K562 (cell line): Measurements from ENCODE around the gene ALKBH8. TPM values are rescaled to one million over a fixed set of nuclear protein-coding genes. Genes with fewer than 3 reads are reported as not detected.

Source experiments
- ATAC-seq: fragments of 200-7000 bp; cut with Tn5 transposase; 3 replicates; pipeline ENCODE4 v1.9.1; 2020; ENCODE audit warnings: moderate library complexity
- BruUV-seq: library from RNA; stranded (reverse); fragments of 400-500 nt; replicated peaks from 2 replicates; lab custom pipeline; 2021; lab: Mats Ljungman, UMichigan
- CTCF ChIA-PET: fragments of 300-600 bp; formaldehyde crosslinking; extraction: SDS; loops from one replicate; lab custom pipeline; 2021; ENCODE audit warnings: low intra/inter-chr PET ratio; lab: Yijun Ruan, JAX
- POLR2A ChIA-PET: fragments of 300-600, 350-650 bp; sonication (Branson Sonifier 250); formaldehyde crosslinking; extraction: SDS; loops from one replicate; lab custom pipeline; 2021; ENCODE audit warnings: antibody characterized with exemption, inconsistent platforms; lab: Yijun Ruan, JAX
- DNase-seq, 4 experiments: peaks; one replicate each; pipeline versions ENCODE4 v3.0.0 to v3.0.0-alpha.2; 2011 to 2018; ENCODE audit warnings: low spot score in 3 of 4, mixed read lengths in 3 of 4; ENCODE audit errors: extremely low read depth in 1 of 4
- FAIRE-seq: peaks from 2 replicates; lab custom pipeline; 2011; peaks lifted over from hg19 to GRCh38; lab: Jason Lieb, UNC
- H2AFZ ChIP-seq: 2 replicates; pipeline ENCODE4 v1.6.0; 2011; ENCODE audit warnings: low read depth, low read length, control low read depth, inconsistent platforms
- H3K27ac ChIP-seq: fragments of 200-600 bp; 3 replicates; pipeline ENCODE4 v1.8.0; 2011; ENCODE audit warnings: low read depth, mild to moderate bottlenecking, control low read depth, inconsistent platforms, low read length, moderate library complexity, mixed read lengths; ENCODE audit errors: extremely low read depth
- H3K27me3 ChIP-seq, 2 experiments: fragments of 300-600 bp in 1 of 2; 2 replicates in 1 of 2; 3 replicates in 1 of 2; pipeline versions ENCODE4 v1.6.0 to v1.8.0; 2011; ENCODE audit warnings: inconsistent platforms in 2 of 2, low read length in 2 of 2, mild to moderate bottlenecking in 1 of 2, mixed read lengths in 1 of 2, moderate library complexity in 1 of 2; ENCODE audit not compliant: control insufficient read depth in 2 of 2, insufficient read depth in 2 of 2
- H3K36me3 ChIP-seq: fragments of 300-600 bp; 3 replicates; pipeline ENCODE4 v1.8.0; 2011; ENCODE audit warnings: mild to moderate bottlenecking, low read length, inconsistent platforms; ENCODE audit not compliant: control insufficient read depth, insufficient read depth
- H3K4me1 ChIP-seq, 2 experiments: fragments of 200-600 bp in 1 of 2; replicated peaks in 1 of 2; 2 replicates in 1 of 2; 3 replicates in 1 of 2; pipeline versions ENCODE4 v1.5.1 to v1.8.0; 2011; ENCODE audit warnings: inconsistent platforms in 2 of 2, low read length in 2 of 2, mild to moderate bottlenecking in 1 of 2, mixed read lengths in 1 of 2, moderate library complexity in 1 of 2; ENCODE audit not compliant: control insufficient read depth in 2 of 2, insufficient read depth in 2 of 2
- H3K4me2 ChIP-seq: 2 replicates; pipeline ENCODE4 v1.6.1; 2011; ENCODE audit warnings: low read length, control low read depth, inconsistent platforms, mixed read lengths; ENCODE audit not compliant: insufficient read depth
- H3K4me3 ChIP-seq: fragments of 200-600 bp; sonication (generic), shearing (Covaris generic); 2 replicates; pipeline ENCODE4 v1.5.1; 2016; ENCODE audit warnings: control low read depth, inconsistent platforms
- H3K79me2 ChIP-seq: fragments of 200-600 bp; 3 replicates; pipeline ENCODE4 v1.8.0; 2011; ENCODE audit warnings: low read length, inconsistent platforms; ENCODE audit not compliant: control insufficient read depth, insufficient read depth
- H3K9ac ChIP-seq, 2 experiments: 2 replicates each; pipeline versions ENCODE4 v1.6.0 to v1.6.1; 2011; ENCODE audit warnings: low read depth in 2 of 2, low read length in 2 of 2, control low read depth in 1 of 2, inconsistent platforms in 1 of 2, mild to moderate bottlenecking in 1 of 2, mixed read lengths in 1 of 2; ENCODE audit not compliant: insufficient read depth in 1 of 2
- H3K9me1 ChIP-seq: one replicate; pipeline ENCODE4 v1.6.0; 2011; ENCODE audit warnings: inconsistent platforms, mild to moderate bottlenecking, low read length, moderate library complexity; ENCODE audit not compliant: control insufficient read depth, insufficient read depth
- H3K9me3 ChIP-seq: replicated peaks from 2 replicates; pipeline ENCODE4 v1.5.1; 2011; ENCODE audit warnings: low read depth, low read length, inconsistent platforms; ENCODE audit not compliant: control insufficient read depth, insufficient read depth
- H4K20me1 ChIP-seq: replicated peaks from 2 replicates; pipeline ENCODE4 v1.6.1; 2011; ENCODE audit warnings: low read length, inconsistent platforms, mixed read lengths; ENCODE audit not compliant: control insufficient read depth, insufficient read depth
- CGGBP1 ChIP-seq: fragments of 250-450 bp; sonication (Bioruptor Pico); IDR thresholded peaks from 2 replicates; pipeline ENCODE4 v1.9.0; 2021; ENCODE audit warnings: mild to moderate bottlenecking
- MTA1 ChIP-seq: fragments of 450-650 bp; IDR thresholded peaks from 2 replicates; pipeline ENCODE4 v1.6.1; 2017; ENCODE audit warnings: borderline replicate concordance
- NFIC ChIP-seq: fragments of 450-650 bp; IDR thresholded peaks from 2 replicates; pipeline ENCODE4 v1.6.1; 2017; ENCODE audit warnings: mild to moderate bottlenecking, inconsistent platforms
- NFIX ChIP-seq: fragments of 250-450 bp; sonication (Bioruptor Pico); IDR thresholded peaks from 2 replicates; pipeline ENCODE4 v1.4.0; 2020; ENCODE audit warnings: low read depth, mild to moderate bottlenecking, moderate library complexity
- PRDM10 ChIP-seq: fragments of 450-650 bp; IDR thresholded peaks from 2 replicates; pipeline ENCODE4 v1.6.1; 2018; ENCODE audit not compliant: partially characterized antibody
- RBM17 ChIP-seq: fragments of 200-400 bp; formaldehyde crosslinking; IDR thresholded peaks from 2 replicates; pipeline ENCODE4 v1.6.1; 2017; ENCODE audit warnings: low read depth, mild to moderate bottlenecking, low read length, borderline replicate concordance
- SLC30A9 ChIP-seq: fragments of 250-450 bp; sonication (Bioruptor Pico); IDR thresholded peaks from 2 replicates; pipeline ENCODE4 v1.8.0; 2022; ENCODE audit warnings: mild to moderate bottlenecking, moderate library complexity
- SNIP1 ChIP-seq: fragments of 450-650 bp; IDR thresholded peaks from 2 replicates; pipeline ENCODE4 v1.7.1; 2017; ENCODE audit warnings: low read depth, mild to moderate bottlenecking
- TEAD4 ChIP-seq, 2 experiments: sonication (generic) in 1 of 2; formaldehyde crosslinking in 1 of 2; IDR thresholded peaks; 2 replicates each; pipeline versions ENCODE4 v1.6.1 to v1.8.0; 2012 to 2022; ENCODE audit warnings: borderline replicate concordance in 1 of 2, inconsistent platforms in 1 of 2, low read length in 1 of 2, mild to moderate bottlenecking in 1 of 2, missing genetic modification reagents in 1 of 2
- THRAP3 ChIP-seq: fragments of 450-650 bp; IDR thresholded peaks from 2 replicates; pipeline ENCODE4 v1.6.1; 2016; ENCODE audit warnings: mild to moderate bottlenecking, inconsistent platforms, borderline replicate concordance
- ZNF174 ChIP-seq: fragments of 250-450 bp; sonication (Bioruptor Pico); IDR thresholded peaks from 2 replicates; pipeline ENCODE4 v1.4.0; 2020; ENCODE audit warnings: mild to moderate bottlenecking
- WGBS: fragments of 100-300 bp; shearing (Covaris generic); methylation state at CpG from one replicate; pipeline ENCODE4 v1.1.6; 2016; ENCODE audit warnings: low coverage, mixed read lengths; ENCODE audit not compliant: insufficient coverage; ENCODE audit errors: missing lambda C conversion rate; 5-methylcytosine and 5-hydroxymethylcytosine counted together
- in situ Hi-C: fragments of 300-500 bp; cut with MboI; formaldehyde crosslinking; loops from 4 replicates; pipeline ENCODE4 v1.15.0; 2018; ENCODE audit warnings: inconsistent platforms, mixed read lengths
- intact Hi-C: fragments of 100-400 bp; cut with micrococcal nuclease; formaldehyde crosslinking; loops from 2 replicates; pipeline ENCODE4 v1.14.2; 2022
- polyA plus RNA-seq, 8 experiments: library from polyadenylated mRNA; depleted of rRNA in 4 of 8; stranded (reverse) in 5 of 8; unstranded in 3 of 8; fragments of >200 nt; fragmentation: Nextera tagmentation in 2 of 8; fragmentation: Illumina TruSeq in 1 of 8; extraction: Ambion mirVana in 2 of 8; extraction: Trizol in 1 of 8; gene quantifications; 2 replicates each; pipeline versions ENCODE4 v1.2.1 to v1.2.3, GENCODE V29; 2011 to 2014; ENCODE audit warnings: inconsistent platforms in 1 of 8, missing spikeins in 1 of 8
- total RNA-seq, 7 experiments: library from RNA; depleted of rRNA in 6 of 7; stranded (reverse); fragments of >200 nt in 6 of 7; fragmentation: Illumina TruSeq in 2 of 7; extraction: Trizol in 2 of 7; gene quantifications; 2 replicates each; pipeline versions ENCODE4 v1.2.1 to v1.2.3, GENCODE V29; 2011 to 2021; ENCODE audit warnings: low replicate concordance in 1 of 7

The ALKBH8 gene
- total and polyA plus RNA-seq, 9 of the 15 experiments (the other 6 are each of a cell fraction or from before 2014, with no cell fraction given) = 4.3 to 14.4 (median 9.1) TPM

DNA sequence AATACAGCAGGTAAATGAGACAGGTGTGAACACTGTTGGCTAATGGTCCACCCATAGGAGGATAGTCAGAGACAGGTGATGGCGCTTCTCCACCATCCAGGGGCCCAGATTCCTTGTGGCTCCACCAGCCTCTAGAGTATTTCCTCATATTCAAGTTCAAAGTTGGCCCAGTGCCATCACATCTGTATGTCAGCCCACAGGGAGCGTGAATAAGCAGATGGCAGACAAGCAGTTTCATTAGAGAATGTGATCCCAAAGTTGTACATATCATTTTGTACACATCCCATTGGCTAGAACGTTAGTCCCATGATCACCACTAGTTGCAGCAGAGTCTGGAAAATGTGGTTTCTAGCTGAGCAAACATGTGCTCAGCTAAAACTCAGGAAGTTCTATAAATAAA, 96.9 kb downstream of the ALKBH8 start:
- in situ Hi-C loops = no loop called here
- CTCF ChIA-PET = no interaction called here
- H3K27ac ChIP-seq = no peak overlapping the region
- H3K36me3 ChIP-seq = no peaks in the 10 kb centered on the region
- no peaks in the 10 kb centered on the region for H3K9me3 ChIP-seq
- no peaks in the 10 kb centered on the region; a peak in 1 of 5 replicates for H3K4me1 ChIP-seq
- POLR2A ChIA-PET = no interaction called here
- no peaks in the 10 kb centered on the region for H4K20me1 ChIP-seq
- FAIRE-seq (no peak), DNase-seq (peak; percentile 18 to 41 (median 33)), ATAC-seq (peak; percentile 53)
- H2AFZ ChIP-seq = no peak overlapping the region
- no peak overlapping the region for H3K4me3 ChIP-seq
- H3K9ac ChIP-seq = no peak overlapping the region
- H3K79me2 ChIP-seq = no peaks in the 10 kb centered on the region
- WGBS = 11% methylated on average over 3 of the region's 3 CpGs
- no TSS peak for BruUV-seq
- intact Hi-C loops = no loop called here
- H3K27me3 ChIP-seq = no peaks in the 10 kb centered on the region
- H3K9me1 ChIP-seq = no peaks in the 10 kb centered on the region
- H3K4me2 ChIP-seq = no peak overlapping the region
- TF ChIP-seq NFIX (CRISPR knock-in tag) (peak; percentile 36; the same call in 1 of the 2 replicates), MTA1 (no peak), RBM17 (no peak), NFIC (peak; percentile 97)
- TF ChIP-seq, all 486 proteins: peak for 2

DNA sequence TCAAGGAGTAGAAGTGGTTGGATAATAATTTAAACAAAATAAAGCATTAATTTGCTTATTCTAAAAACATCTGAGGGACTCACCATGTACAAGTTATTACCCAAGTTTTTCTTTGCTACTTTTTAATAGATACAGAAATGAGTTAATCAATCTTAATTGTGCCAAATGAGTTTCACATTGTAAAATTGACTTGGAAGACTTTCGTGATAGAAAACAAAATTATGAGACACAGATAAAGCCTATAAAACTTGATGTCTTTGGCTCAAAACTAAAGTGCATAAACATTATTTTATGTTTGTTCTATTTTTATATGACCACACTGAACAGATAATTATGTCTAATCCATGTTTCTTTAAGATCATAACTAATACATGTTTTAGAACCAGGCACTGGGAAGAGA, 97.8 kb downstream of the ALKBH8 start:
- ChIA-PET CTCF (no interaction called here), POLR2A (interaction anchor here (2.0 kb wide), 1 partner anchor 11 kb away, joined by 10 read pairs; the partner anchor contains the start of gene CWF19L2)
- H3K27ac ChIP-seq = no peak overlapping the region
- intact Hi-C loops (no loop called here), in situ Hi-C loops (no loop called here)
- H3K4me2 ChIP-seq = no peak overlapping the region
- no peaks in the 10 kb centered on the region for H4K20me1 ChIP-seq
- no peaks in the 10 kb centered on the region for H3K79me2 ChIP-seq
- no peak overlapping the region for H2AFZ ChIP-seq
- ATAC-seq (no peak), DNase-seq (no peak), FAIRE-seq (no peak)
- H3K9me3 ChIP-seq = no peaks in the 10 kb centered on the region
- H3K9ac ChIP-seq = no peak overlapping the region
- H3K4me3 ChIP-seq = no peak overlapping the region
- H3K36me3 ChIP-seq = no peaks in the 10 kb centered on the region
- H3K4me1 ChIP-seq = no peaks in the 10 kb centered on the region; a peak in 1 of 5 replicates
- 0% methylated on average over 1 of the region's 1 CpG for WGBS
- no peaks in the 10 kb centered on the region for H3K9me1 ChIP-seq
- no peaks in the 10 kb centered on the region for H3K27me3 ChIP-seq
- BruUV-seq = no TSS peak
- TF ChIP-seq SLC30A9 (CRISPR knock-in tag) = no peak
- TF ChIP-seq ZNF174 (CRISPR knock-in tag) = no peak
- TF ChIP-seq PRDM10 = no peak
- TF ChIP-seq THRAP3 = no peak
- TF ChIP-seq CGGBP1 (CRISPR knock-in tag) = no peak
- no peak for TF ChIP-seq TEAD4 (IDR thresholded peaks at IDR 0.05; ENCODE audit: low read length)
- no peak for TF ChIP-seq TEAD4 (CRISPR knock-in tag; IDR thresholded peaks at IDR 0.05; ENCODE audit: borderline replicate concordance)
- no peak for TF ChIP-seq SNIP1
